MCF 10A (cell line): ENCODE measurements around the gene OR13D1. TPM values are rescaled to one million over a fixed set of nuclear protein-coding genes. Genes with fewer than 3 reads are reported as not detected.
"Not testable (repeated sequence)": the region's sequence is repeated elsewhere in the genome, so short reads cannot be mapped to it uniquely, and the experiment has no call there.

Experiments
- BruUV-seq: library from RNA; stranded (reverse); fragments of 400-500 nt; replicated peaks from 2 replicates; lab custom pipeline; 2021; lab: Mats Ljungman, UMichigan
- CTCF ChIA-PET: fragments of 300-600 bp; sonication (Branson Sonifier 250); formaldehyde crosslinking; extraction: SDS; loops from one replicate; lab custom pipeline; 2021; ENCODE audit warnings: antibody characterized with exemption, inconsistent platforms; lab: Yijun Ruan, JAX
- POLR2A ChIA-PET: fragments of 300-600, 350-650 bp; sonication (Branson Sonifier 250); formaldehyde crosslinking; extraction: SDS; loops from one replicate; lab custom pipeline; 2020; ENCODE audit warnings: antibody characterized with exemption, inconsistent platforms; lab: Yijun Ruan, JAX
- DNase-seq: peaks from one replicate; pipeline ENCODE4 v3.0.0-alpha.2; 2018; ENCODE audit not compliant: unreplicated experiment
- H3K27ac Mint-ChIP-seq: one replicate; pipeline ENCODE4 v1.8.0; 2022; ENCODE audit warnings: mild to moderate bottlenecking, low read depth, mixed read lengths; ENCODE audit not compliant: unreplicated experiment
- H3K27me3 Mint-ChIP-seq: one replicate; pipeline ENCODE4 v1.8.0; 2022; ENCODE audit warnings: mixed read lengths; ENCODE audit not compliant: insufficient read depth, unreplicated experiment
- H3K36me3 Mint-ChIP-seq: one replicate; pipeline ENCODE4 v1.8.0; 2022; ENCODE audit warnings: mild to moderate bottlenecking, moderate library complexity, mixed read lengths; ENCODE audit not compliant: insufficient read depth, unreplicated experiment
- H3K4me1 Mint-ChIP-seq: one replicate; pipeline ENCODE4 v1.8.0; 2022; ENCODE audit warnings: mixed read lengths; ENCODE audit not compliant: insufficient read depth, unreplicated experiment
- H3K4me3 Mint-ChIP-seq: one replicate; pipeline ENCODE4 v1.8.0; 2022; ENCODE audit warnings: mild to moderate bottlenecking, moderate library complexity, mixed read lengths; ENCODE audit not compliant: unreplicated experiment
- H3K9me3 Mint-ChIP-seq: one replicate; pipeline ENCODE4 v1.8.0; 2022; ENCODE audit warnings: mixed read lengths; ENCODE audit not compliant: unreplicated experiment
- intact Hi-C: fragments of 100-400 bp; cut with micrococcal nuclease; formaldehyde crosslinking; loops from 2 replicates; pipeline ENCODE4 v1.14.1; 2022
- total RNA-seq: library from RNA; stranded (reverse); gene quantifications from 2 replicates; pipeline ENCODE4 v1.2.3, GENCODE V29; 2022
- TF ChIP-seq, protein P1 (sequence below): fragments of 200-600 bp; IDR thresholded peaks from one replicate; pipeline ENCODE4 v1.8.0; 2022; ENCODE audit warnings: antibody characterized with exemption, mild to moderate bottlenecking; ENCODE audit not compliant: unreplicated experiment

The OR13D1 gene
- total RNA-seq, 1 experiment from 2014 or later = not detected

DNA sequence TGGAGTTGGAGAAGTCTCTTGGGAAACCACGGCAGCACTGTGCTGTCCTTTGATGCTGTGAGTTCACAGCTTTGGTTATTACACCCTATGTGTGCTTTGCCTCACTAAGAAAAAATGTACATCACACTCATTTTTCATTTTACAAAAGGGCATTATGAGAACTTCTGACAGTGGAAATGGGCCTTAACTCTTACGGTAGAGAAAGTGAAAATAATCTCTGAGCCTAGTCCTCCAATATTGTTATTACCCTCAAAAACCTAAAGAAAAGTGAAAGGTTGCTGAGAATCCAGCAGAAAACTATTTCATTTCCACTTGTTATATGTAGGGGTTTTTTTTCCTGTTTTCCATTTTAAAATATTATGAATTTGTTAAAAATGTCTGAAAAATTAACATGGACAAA, 8.2 kb upstream of the OR13D1 start:
- H3K27ac Mint-ChIP-seq = peak overlapping the region; percentile 10
- no TSS peak for BruUV-seq

GRCh38 chr9:104700306-104700705, 6.0 kb downstream of the OR13D1 start:
- CTCF ChIA-PET = interaction anchor here (0.6 kb wide), 1 partner anchor 681 kb away, joined by 3 read pairs; no protein-coding TSS in a partner anchor
- TF ChIP-seq, protein P1, sequence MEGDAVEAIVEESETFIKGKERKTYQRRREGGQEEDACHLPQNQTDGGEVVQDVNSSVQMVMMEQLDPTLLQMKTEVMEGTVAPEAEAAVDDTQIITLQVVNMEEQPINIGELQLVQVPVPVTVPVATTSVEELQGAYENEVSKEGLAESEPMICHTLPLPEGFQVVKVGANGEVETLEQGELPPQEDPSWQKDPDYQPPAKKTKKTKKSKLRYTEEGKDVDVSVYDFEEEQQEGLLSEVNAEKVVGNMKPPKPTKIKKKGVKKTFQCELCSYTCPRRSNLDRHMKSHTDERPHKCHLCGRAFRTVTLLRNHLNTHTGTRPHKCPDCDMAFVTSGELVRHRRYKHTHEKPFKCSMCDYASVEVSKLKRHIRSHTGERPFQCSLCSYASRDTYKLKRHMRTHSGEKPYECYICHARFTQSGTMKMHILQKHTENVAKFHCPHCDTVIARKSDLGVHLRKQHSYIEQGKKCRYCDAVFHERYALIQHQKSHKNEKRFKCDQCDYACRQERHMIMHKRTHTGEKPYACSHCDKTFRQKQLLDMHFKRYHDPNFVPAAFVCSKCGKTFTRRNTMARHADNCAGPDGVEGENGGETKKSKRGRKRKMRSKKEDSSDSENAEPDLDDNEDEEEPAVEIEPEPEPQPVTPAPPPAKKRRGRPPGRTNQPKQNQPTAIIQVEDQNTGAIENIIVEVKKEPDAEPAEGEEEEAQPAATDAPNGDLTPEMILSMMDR = no peak
- H3K27ac Mint-ChIP-seq = no peak overlapping the region
- POLR2A ChIA-PET = no interaction called here
- H3K9me3 Mint-ChIP-seq = no peaks in the 10 kb centered on the region
- no peaks in the 10 kb centered on the region for H3K4me1 Mint-ChIP-seq
- H3K36me3 Mint-ChIP-seq = no peaks in the 10 kb centered on the region
- no TSS peak for BruUV-seq
- no peaks in the 10 kb centered on the region for H3K27me3 Mint-ChIP-seq
- intact Hi-C loops = no loop called here
- no peak overlapping the region for H3K4me3 Mint-ChIP-seq
- no peak for DNase-seq

More for the DNA sequence above, 8.2 kb upstream of the OR13D1 start:
- TF ChIP-seq, protein P1 = no peak
- no peaks in the 10 kb centered on the region for H3K27me3 Mint-ChIP-seq
- intact Hi-C loops = no loop called here
- no peaks in the 10 kb centered on the region for H3K36me3 Mint-ChIP-seq
- H3K4me3 Mint-ChIP-seq = no peak overlapping the region
- no peaks in the 10 kb centered on the region for H3K9me3 Mint-ChIP-seq
- CTCF ChIA-PET = no interaction called here
- POLR2A ChIA-PET = no interaction called here
- no peak for DNase-seq
- no peaks in the 10 kb centered on the region for H3K4me1 Mint-ChIP-seq

DNA sequence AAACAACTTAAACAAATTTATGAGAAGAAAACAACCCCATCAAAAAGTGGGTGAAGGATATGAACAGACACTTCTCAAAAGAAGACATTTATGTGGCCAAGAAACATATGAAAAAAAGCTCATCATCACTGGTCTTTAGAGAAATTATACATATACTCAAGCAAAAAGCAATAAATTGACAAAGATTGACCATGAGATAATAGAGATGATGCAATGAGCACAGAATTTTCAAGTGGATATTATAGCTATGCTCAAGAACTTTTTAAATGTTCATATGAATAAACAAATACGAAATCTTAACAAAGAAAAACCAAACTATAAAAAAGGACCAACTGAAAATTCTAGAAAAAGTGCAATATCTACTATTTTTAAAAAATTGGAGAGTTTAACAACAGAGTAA, 14.4 kb downstream of the OR13D1 start:
- H3K36me3 Mint-ChIP-seq, DNase-seq, H3K4me1 Mint-ChIP-seq, H3K27ac Mint-ChIP-seq, BruUV-seq, POLR2A ChIA-PET, intact Hi-C loops, CTCF ChIA-PET, H3K27me3 Mint-ChIP-seq, H3K4me3 Mint-ChIP-seq: not testable (repeated sequence)
- H3K9me3 Mint-ChIP-seq = peaks cover 22% of the 10 kb centered on the region

GRCh38 chr9:104711604-104712003, 17.3 kb downstream of the OR13D1 start:
- H3K4me1 Mint-ChIP-seq = no peaks in the 10 kb centered on the region
- intact Hi-C loops = no loop called here
- H3K36me3 Mint-ChIP-seq = peaks cover under 1% of the 10 kb centered on the region
- no peak overlapping the region for H3K4me3 Mint-ChIP-seq
- H3K27ac Mint-ChIP-seq = no peak overlapping the region
- ChIA-PET POLR2A (no interaction called here), CTCF (no interaction called here)
- no peaks in the 10 kb centered on the region for H3K27me3 Mint-ChIP-seq
- DNase-seq = no peak
- no TSS peak for BruUV-seq
- TF ChIP-seq, protein P1 = no peak
- peaks cover 14% of the 10 kb centered on the region for H3K9me3 Mint-ChIP-seq
